Mesodermal cell (in vitro differentiated cells): ENCODE data around the gene EEA1.
"Not testable (repeated sequence)": the region's sequence is repeated elsewhere in the genome, so short reads cannot be mapped to it uniquely, and the experiment has no call there.

Experiments used
- H3K27ac ChIP-seq: 2 replicates; pipeline ENCODE4 v1.7.0; 2013; ENCODE audit warnings: mild to moderate bottlenecking, low read depth, low read length, moderate library complexity; ENCODE audit not compliant: severe bottlenecking
- H3K36me3 ChIP-seq: 2 replicates; pipeline ENCODE4 v1.7.1; 2013; ENCODE audit warnings: mild to moderate bottlenecking, low read length, moderate library complexity; ENCODE audit not compliant: control insufficient read depth, insufficient read depth
- H3K4me1 ChIP-seq: one replicate; pipeline ENCODE4 v1.7.1; 2013; ENCODE audit warnings: mild to moderate bottlenecking, low read length; ENCODE audit not compliant: insufficient read depth, control insufficient read depth, poor library complexity, severe bottlenecking
- H3K4me3 ChIP-seq: 2 replicates; pipeline ENCODE4 v1.7.0; 2013; ENCODE audit warnings: low read length, control low read depth, mild to moderate bottlenecking; ENCODE audit not compliant: insufficient read depth, poor library complexity, severe bottlenecking; ENCODE audit errors: extremely low read depth
- H3K9me3 ChIP-seq: 2 replicates; pipeline ENCODE4 v1.7.1; 2013; ENCODE audit warnings: mild to moderate bottlenecking, low read length, moderate library complexity; ENCODE audit not compliant: control insufficient read depth
- WGBS, 2 experiments: methylation state at CpG; one replicate each; pipeline ENCODE4 v1.1.5; 2013; ENCODE audit warnings: missing lambda C conversion rate in 2 of 2; ENCODE audit not compliant: insufficient coverage in 2 of 2; 5-methylcytosine and 5-hydroxymethylcytosine counted together

Gene EEA1

DNA sequence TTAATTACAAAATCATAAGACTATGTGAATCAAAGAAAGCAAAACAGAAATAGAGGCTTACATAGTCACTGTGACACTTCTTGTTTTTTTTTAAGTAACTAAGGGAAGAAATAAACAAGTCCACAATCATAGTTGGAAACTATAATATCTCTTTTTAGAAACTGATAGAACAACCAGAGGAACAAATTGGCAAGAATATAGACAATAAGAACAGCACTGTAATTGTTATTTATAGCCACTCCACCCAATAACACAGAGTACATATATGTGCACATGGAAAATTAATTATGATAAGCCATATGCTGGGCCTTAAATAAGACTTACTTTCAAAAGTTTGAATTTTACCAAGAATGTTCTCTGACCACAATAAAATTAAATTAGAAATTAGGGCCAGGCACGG, 125.2 kb downstream of the EEA1 start:
- H3K36me3 ChIP-seq: peaks cover 22% of the 10 kb centered on the region
- 88 to 100% methylated on average over 1 of the region's 1 CpG for WGBS, 2 experiments
- no peaks in the 10 kb centered on the region for H3K4me1 ChIP-seq
- H3K27ac ChIP-seq: no peak overlapping the region
- no peaks in the 10 kb centered on the region for H3K9me3 ChIP-seq
- H3K4me3 ChIP-seq: no peak overlapping the region

- no peaks in the 10 kb centered on the region for H3K4me1 ChIP-seq
- no CpG with 5 or more reads among the region's 3 CpGs for WGBS, 2 experiments
- H3K4me3 ChIP-seq: no peak overlapping the region
- peaks cover 16% of the 10 kb centered on the region for H3K36me3 ChIP-seq
- no peaks in the 10 kb centered on the region for H3K9me3 ChIP-seq
- no peak overlapping the region for H3K27ac ChIP-seq
Measured at GRCh38 chr12:92802906-92803305, 126.2 kb downstream of the EEA1 start.

GRCh38 chr12:92796650-92797049, 132.4 kb downstream of the EEA1 start:
- no peak overlapping the region for H3K27ac ChIP-seq
- no peaks in the 10 kb centered on the region for H3K9me3 ChIP-seq
- no peaks in the 10 kb centered on the region for H3K4me1 ChIP-seq
- no peak overlapping the region for H3K4me3 ChIP-seq
- peaks cover 11% of the 10 kb centered on the region for H3K36me3 ChIP-seq

GRCh38 chr12:92794814-92795213, 134.3 kb downstream of the EEA1 start:
- Histone ChIP-seq H3K9me3 (no peaks in the 10 kb centered on the region), H3K4me3 (no peak overlapping the region), H3K27ac (no peak overlapping the region), H3K4me1 (no peaks in the 10 kb centered on the region), H3K36me3 (peaks cover 7% of the 10 kb centered on the region)

GRCh38 chr12:92794356-92794755, 134.7 kb downstream of the EEA1 start:
- 100% methylated on average over 2 of the region's 5 CpGs; no CpG with 5 or more reads in 1 of the 2 experiments for WGBS, 2 experiments
- H3K27ac ChIP-seq, H3K36me3 ChIP-seq, H3K4me1 ChIP-seq, H3K4me3 ChIP-seq, H3K9me3 ChIP-seq: not testable (repeated sequence)

DNA sequence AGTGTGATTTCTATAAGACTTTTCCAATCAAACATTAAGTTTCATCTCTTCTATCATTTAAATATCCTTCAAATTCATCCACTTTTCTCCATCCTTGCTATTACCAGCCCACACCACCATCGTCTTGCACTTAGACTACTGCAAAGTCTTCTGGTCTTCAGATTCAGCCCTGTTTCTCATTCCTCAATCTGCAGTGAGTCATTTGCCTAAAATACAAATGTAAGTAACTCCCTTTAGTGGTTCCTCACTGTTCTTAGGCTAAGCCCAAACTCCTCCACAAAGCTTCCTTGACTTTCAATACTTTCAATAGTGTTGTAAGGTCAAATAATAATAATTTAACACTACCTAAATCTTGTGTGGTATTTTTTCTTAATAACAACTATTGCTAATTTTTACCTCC, 143.1 kb downstream of the EEA1 start:
- WGBS, 2 experiments: 87 to 90% methylated on average over 1 of the region's 1 CpG
- Histone ChIP-seq H3K36me3 (peaks cover 20% of the 10 kb centered on the region), H3K4me3 (no peak overlapping the region), H3K4me1 (no peaks in the 10 kb centered on the region), H3K27ac (no peak overlapping the region), H3K9me3 (no peaks in the 10 kb centered on the region)

DNA sequence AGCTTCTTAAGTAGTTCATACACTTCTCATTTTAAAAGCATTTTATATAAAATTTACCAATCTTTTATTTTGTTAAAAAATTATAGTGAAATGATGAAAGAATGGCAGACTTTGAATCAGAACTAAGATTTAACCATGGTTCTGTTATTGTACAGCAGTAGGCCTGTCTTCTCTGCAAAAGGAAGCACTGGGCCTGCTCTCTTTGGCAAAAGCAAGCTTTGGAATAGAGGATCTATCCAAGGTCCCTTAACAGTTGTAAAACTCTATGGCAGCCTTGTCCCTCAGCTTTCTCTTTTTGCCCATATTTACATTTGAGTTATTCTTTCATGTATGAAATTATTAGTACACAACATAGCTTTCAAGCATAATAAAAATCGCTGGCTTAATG, 143.5 kb downstream of the EEA1 start:
- WGBS, 2 experiments: no CpG with 5 or more reads among the region's 1 CpG
- H3K27ac ChIP-seq: no peak overlapping the region
- H3K4me1 ChIP-seq: no peaks in the 10 kb centered on the region
- no peaks in the 10 kb centered on the region for H3K9me3 ChIP-seq
- H3K36me3 ChIP-seq: peaks cover 22% of the 10 kb centered on the region
- no peak overlapping the region for H3K4me3 ChIP-seq

- H3K4me3 ChIP-seq: no peak overlapping the region
- WGBS, 2 experiments: 33 to 60% methylated on average over 1 of the region's 1 CpG
- H3K36me3 ChIP-seq: peaks cover 22% of the 10 kb centered on the region
- no peak overlapping the region for H3K27ac ChIP-seq
- no peaks in the 10 kb centered on the region for H3K4me1 ChIP-seq
- H3K9me3 ChIP-seq: no peaks in the 10 kb centered on the region
Measured at GRCh38 chr12:92784797-92785562, 144.1 kb downstream of the EEA1 start.

GRCh38 chr12:92784356-92784755, 144.7 kb downstream of the EEA1 start:
- Histone ChIP-seq H3K4me3 (no peak overlapping the region), H3K36me3 (peaks cover 21% of the 10 kb centered on the region), H3K9me3 (no peaks in the 10 kb centered on the region), H3K4me1 (no peaks in the 10 kb centered on the region), H3K27ac (no peak overlapping the region)
- WGBS, 2 experiments: no CpG with 5 or more reads among the region's 1 CpG

DNA sequence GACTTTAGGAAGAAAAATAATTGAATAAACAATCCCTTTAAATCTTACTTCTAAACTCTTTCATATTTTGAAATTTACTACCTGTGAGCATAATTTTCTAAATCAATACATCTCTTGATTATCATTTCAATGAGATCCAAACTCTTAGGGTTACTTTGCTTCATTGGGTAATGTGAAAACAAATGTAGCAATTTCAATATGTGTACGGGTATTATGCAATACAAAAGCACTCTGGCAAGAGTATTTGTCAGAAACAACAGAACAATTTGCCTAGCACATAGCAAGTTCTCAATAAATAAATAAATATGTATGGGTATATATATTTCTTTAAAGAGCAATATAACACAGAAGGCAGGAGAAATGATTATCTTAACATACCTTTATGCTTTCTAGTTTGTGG, 149.2 kb downstream of the EEA1 start:
- no peaks in the 10 kb centered on the region for H3K9me3 ChIP-seq
- H3K4me3 ChIP-seq: no peak overlapping the region
- no peaks in the 10 kb centered on the region for H3K4me1 ChIP-seq
- no peak overlapping the region for H3K27ac ChIP-seq
- peaks cover 41% of the 10 kb centered on the region for H3K36me3 ChIP-seq
- WGBS, 2 experiments: no CpG with 5 or more reads among the region's 1 CpG

DNA sequence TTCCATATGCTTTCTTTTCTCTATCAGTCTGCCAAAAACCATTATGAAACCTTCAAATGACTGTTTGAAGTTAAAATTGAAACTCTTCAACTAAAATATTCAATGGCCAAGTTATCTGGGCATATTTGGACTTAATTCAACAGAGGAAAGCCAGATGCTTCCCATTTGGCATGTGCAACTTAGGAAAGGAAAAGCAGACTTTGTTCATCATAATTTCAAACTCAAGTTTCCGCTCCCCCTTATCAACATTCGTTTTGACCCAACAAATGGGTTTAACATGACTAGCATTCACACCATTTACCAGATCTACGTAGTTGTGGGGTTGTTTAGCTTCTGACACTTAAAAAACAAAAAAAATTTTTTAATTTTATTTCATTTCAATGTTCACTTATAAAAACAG, 150.6 kb downstream of the EEA1 start:
- Histone ChIP-seq H3K27ac (no peak overlapping the region), H3K4me3 (no peak overlapping the region), H3K4me1 (no peaks in the 10 kb centered on the region), H3K36me3 (peaks cover 35% of the 10 kb centered on the region), H3K9me3 (no peaks in the 10 kb centered on the region)
- no CpG with 5 or more reads among the region's 3 CpGs for WGBS, 2 experiments
